ENCODE results near the gene EPHB1. TPM values are rescaled to one million over a fixed set of nuclear protein-coding genes. Genes with fewer than 3 reads are reported as not detected.
"Not testable (repeated sequence)": the region's sequence is repeated elsewhere in the genome, so short reads cannot be mapped to it uniquely, and the experiment has no call there.

EPHB1 gene
- total and polyA plus RNA-seq, 2 experiments from 2014 or later = 0.45 to 1.7 TPM

- Histone ChIP-seq H3K4me1 (ENCODE audit: low read depth) (no peaks in the 10 kb centered on the region), H3K36me3 (no peaks in the 10 kb centered on the region), H3K9me3 (ENCODE audit: low read depth) (no peaks in the 10 kb centered on the region), H3K4me3 (no peak overlapping the region), H3K27me3 (no peaks in the 10 kb centered on the region), H3K27ac (no peak overlapping the region)
- no peak for TF ChIP-seq CTCF (IDR thresholded peaks at IDR 0.05; ENCODE audit: low read depth, low read length)
- no peak for DNase-seq (ENCODE audit: low read depth in 1 of 2, low spot score in 1 of 2)
Measured at GRCh38 chr3:134959516-134959915, 164.5 kb downstream of the EPHB1 start.

- no peak for TF ChIP-seq CTCF (IDR thresholded peaks at IDR 0.05; ENCODE audit: low read depth, low read length)
- Histone ChIP-seq H3K9me3 (ENCODE audit: low read depth) (no peaks in the 10 kb centered on the region), H3K4me3 (no peak overlapping the region), H3K27ac (no peak overlapping the region), H3K27me3 (peaks cover 2% of the 10 kb centered on the region), H3K4me1 (ENCODE audit: low read depth) (no peaks in the 10 kb centered on the region), H3K36me3 (no peaks in the 10 kb centered on the region)
- DNase-seq (ENCODE audit: low read depth in 1 of 2, low spot score in 1 of 2) = no peak
Measured at GRCh38 chr3:134964226-134964625, 169.2 kb downstream of the EPHB1 start.

GRCh38 chr3:134965865-134966481 is 170.9 kb downstream of the EPHB1 start:
- H3K4me1 ChIP-seq (ENCODE audit: low read depth) = no peaks in the 10 kb centered on the region
- no peak for DNase-seq (ENCODE audit: low read depth in 1 of 2, low spot score in 1 of 2)
- TF ChIP-seq CTCF (IDR thresholded peaks at IDR 0.05; ENCODE audit: low read depth, low read length) = no peak
- H3K4me3 ChIP-seq = no peak overlapping the region
- H3K36me3 ChIP-seq = no peaks in the 10 kb centered on the region
- H3K27me3 ChIP-seq = peaks cover 2% of the 10 kb centered on the region
- H3K9me3 ChIP-seq (ENCODE audit: low read depth) = no peaks in the 10 kb centered on the region
- H3K27ac ChIP-seq = no peak overlapping the region

GRCh38 chr3:134970895-134971294 is 175.8 kb downstream of the EPHB1 start:
- DNase-seq (ENCODE audit: low read depth in 1 of 2, low spot score in 1 of 2) = no peak
- Histone ChIP-seq H3K4me1 (ENCODE audit: low read depth) (no peaks in the 10 kb centered on the region), H3K36me3 (no peaks in the 10 kb centered on the region), H3K27ac (no peak overlapping the region), H3K27me3 (peaks cover 6% of the 10 kb centered on the region), H3K4me3 (no peak overlapping the region), H3K9me3 (ENCODE audit: low read depth) (no peaks in the 10 kb centered on the region)
- no peak for TF ChIP-seq CTCF (IDR thresholded peaks at IDR 0.05; ENCODE audit: low read depth, low read length)

- Histone ChIP-seq H3K27me3 (peaks cover 6% of the 10 kb centered on the region), H3K9me3 (ENCODE audit: low read depth) (no peaks in the 10 kb centered on the region), H3K36me3 (no peaks in the 10 kb centered on the region), H3K4me3 (no peak overlapping the region), H3K27ac (no peak overlapping the region), H3K4me1 (ENCODE audit: low read depth) (no peaks in the 10 kb centered on the region)
- TF ChIP-seq CTCF (IDR thresholded peaks at IDR 0.05; ENCODE audit: low read depth, low read length) = no peak
- no peak for DNase-seq (ENCODE audit: low read depth in 1 of 2, low spot score in 1 of 2)
Measured at GRCh38 chr3:134971306-134971705, 176.2 kb downstream of the EPHB1 start.

GRCh38 chr3:134971907-134972306 is 176.8 kb downstream of the EPHB1 start:
- not testable (repeated sequence) for H3K36me3 ChIP-seq, H3K4me3 ChIP-seq

More at GRCh38 chr3:134971907-134972306, 176.8 kb downstream of the EPHB1 start:
- not testable (repeated sequence) for H3K27me3 ChIP-seq; DNase-seq (ENCODE audit: low read depth in 1 of 2, low spot score in 1 of 2); H3K4me1 ChIP-seq (ENCODE audit: low read depth); H3K27ac ChIP-seq; H3K9me3 ChIP-seq (ENCODE audit: low read depth)

Data from cardiac muscle cell (in vitro differentiated cells and primary cell).